ENCODE results near the gene GSKIP. TPM values are rescaled to one million over a fixed set of nuclear protein-coding genes. Genes with fewer than 3 reads are reported as not detected.
A peak's percentile ranks its signal among the peaks of the same experiment; 100 is the strongest.

The GSKIP gene
- polyA plus RNA-seq, 4 donors: 38.1 to 215 (median 102) TPM

GRCh38 chr14:96398921-96399320 lies 35.6 kb downstream of the GSKIP start:
- FAIRE-seq: no peak
- no peak for DNase-seq
- 77 to 90% (median 82%) methylated on average over 5 of the region's 5 CpGs for WGBS, 3 donors
- no peaks in the 10 kb centered on the region for H3K36me3 ChIP-seq (ENCODE audit: control insufficient read depth in 3 of 3, insufficient read depth in 2 of 3, low read depth in 1 of 3, low read length in 3 of 3)
- H3K27me3 ChIP-seq (ENCODE audit: control insufficient read depth in 3 of 3, insufficient read depth in 3 of 3, low read length in 3 of 3): no peaks in the 10 kb centered on the region
- H3K27ac ChIP-seq (ENCODE audit: low read depth in 1 of 3, low read length in 2 of 3): no peak overlapping the region
- no peaks in the 10 kb centered on the region for H3K9me3 ChIP-seq (ENCODE audit: control insufficient read depth in 2 of 2, insufficient read depth in 1 of 2, low read depth in 1 of 2, low read length in 1 of 2)
- no peaks in the 10 kb centered on the region for H3K4me1 ChIP-seq (ENCODE audit: control insufficient read depth in 3 of 3, insufficient read depth in 2 of 3, low read depth in 1 of 3, low read length in 2 of 3)
- no peak overlapping the region for H3K4me3 ChIP-seq (ENCODE audit: low read depth in 1 of 3, low read length in 3 of 3)

GRCh38 chr14:96399405-96399804 lies 36.1 kb downstream of the GSKIP start:
- Histone ChIP-seq H3K4me3 (ENCODE audit: low read depth in 1 of 3, low read length in 3 of 3) (no peak overlapping the region), H3K9me3 (ENCODE audit: control insufficient read depth in 2 of 2, insufficient read depth in 1 of 2, low read depth in 1 of 2, low read length in 1 of 2) (no peaks in the 10 kb centered on the region), H3K4me1 (ENCODE audit: control insufficient read depth in 3 of 3, insufficient read depth in 2 of 3, low read depth in 1 of 3, low read length in 2 of 3) (no peaks in the 10 kb centered on the region), H3K36me3 (ENCODE audit: control insufficient read depth in 3 of 3, insufficient read depth in 2 of 3, low read depth in 1 of 3, low read length in 3 of 3) (no peaks in the 10 kb centered on the region), H3K27me3 (ENCODE audit: control insufficient read depth in 3 of 3, insufficient read depth in 3 of 3, low read length in 3 of 3) (no peaks in the 10 kb centered on the region), H3K27ac (ENCODE audit: low read depth in 1 of 3, low read length in 2 of 3) (no peak overlapping the region)
- DNase-seq (no peak), FAIRE-seq (no peak)
- WGBS, 3 donors: 85 to 93% (median 91%) methylated on average over 9 of the region's 9 CpGs

GRCh38 chr14:96400495-96400894 lies 37.2 kb downstream of the GSKIP start:
- DNase-seq: no peak
- Histone ChIP-seq H3K27ac (ENCODE audit: low read depth in 1 of 3, low read length in 2 of 3) (no peak overlapping the region), H3K4me3 (ENCODE audit: low read depth in 1 of 3, low read length in 3 of 3) (no peak overlapping the region), H3K27me3 (ENCODE audit: control insufficient read depth in 3 of 3, insufficient read depth in 3 of 3, low read length in 3 of 3) (no peaks in the 10 kb centered on the region), H3K9me3 (ENCODE audit: control insufficient read depth in 2 of 2, insufficient read depth in 1 of 2, low read depth in 1 of 2, low read length in 1 of 2) (no peaks in the 10 kb centered on the region), H3K36me3 (ENCODE audit: control insufficient read depth in 3 of 3, insufficient read depth in 2 of 3, low read depth in 1 of 3, low read length in 3 of 3) (no peaks in the 10 kb centered on the region), H3K4me1 (ENCODE audit: control insufficient read depth in 3 of 3, insufficient read depth in 2 of 3, low read depth in 1 of 3, low read length in 2 of 3) (no peaks in the 10 kb centered on the region)
- no peak for FAIRE-seq
- 86 to 93% (median 90%) methylated on average over 5 of the region's 5 CpGs for WGBS, 3 donors

- Histone ChIP-seq H3K4me1 (ENCODE audit: control insufficient read depth in 3 of 3, insufficient read depth in 2 of 3, low read depth in 1 of 3, low read length in 2 of 3) (no peaks in the 10 kb centered on the region), H3K36me3 (ENCODE audit: control insufficient read depth in 3 of 3, insufficient read depth in 2 of 3, low read depth in 1 of 3, low read length in 3 of 3) (no peaks in the 10 kb centered on the region), H3K9me3 (ENCODE audit: control insufficient read depth in 2 of 2, insufficient read depth in 1 of 2, low read depth in 1 of 2, low read length in 1 of 2) (no peaks in the 10 kb centered on the region), H3K27ac (ENCODE audit: low read depth in 1 of 3, low read length in 2 of 3) (peak overlapping the region in 1 of 3 donors; percentile 4), H3K27me3 (ENCODE audit: control insufficient read depth in 3 of 3, insufficient read depth in 3 of 3, low read length in 3 of 3) (no peaks in the 10 kb centered on the region), H3K4me3 (ENCODE audit: low read depth in 1 of 3, low read length in 3 of 3) (no peak overlapping the region)
- no peak for DNase-seq
- WGBS, 3 donors: 78 to 91% (median 84%) methylated on average over 3 of the region's 3 CpGs
- FAIRE-seq: no peak
Measured at GRCh38 chr14:96403409-96403808, 40.1 kb downstream of the GSKIP start.

GRCh38 chr14:96405677-96406076 lies 42.4 kb downstream of the GSKIP start:
- H3K4me3 ChIP-seq (ENCODE audit: low read depth in 1 of 3, low read length in 3 of 3): no peak overlapping the region
- no peaks in the 10 kb centered on the region for H3K27me3 ChIP-seq (ENCODE audit: control insufficient read depth in 3 of 3, insufficient read depth in 3 of 3, low read length in 3 of 3)
- no peak for FAIRE-seq
- 64 to 80% (median 69%) methylated on average over 1 of the region's 1 CpG for WGBS, 3 donors
- H3K27ac ChIP-seq (ENCODE audit: low read depth in 1 of 3, low read length in 2 of 3): no peak overlapping the region
- no peaks in the 10 kb centered on the region for H3K4me1 ChIP-seq (ENCODE audit: control insufficient read depth in 3 of 3, insufficient read depth in 2 of 3, low read depth in 1 of 3, low read length in 2 of 3)
- H3K36me3 ChIP-seq (ENCODE audit: control insufficient read depth in 3 of 3, insufficient read depth in 2 of 3, low read depth in 1 of 3, low read length in 3 of 3): no peaks in the 10 kb centered on the region
- H3K9me3 ChIP-seq (ENCODE audit: control insufficient read depth in 2 of 2, insufficient read depth in 1 of 2, low read depth in 1 of 2, low read length in 1 of 2): no peaks in the 10 kb centered on the region
- DNase-seq: no peak

GRCh38 chr14:96407935-96408570 lies 44.7 kb downstream of the GSKIP start:
- Histone ChIP-seq H3K27ac (ENCODE audit: low read depth in 1 of 3, low read length in 2 of 3) (no peak overlapping the region), H3K9me3 (ENCODE audit: control insufficient read depth in 2 of 2, insufficient read depth in 1 of 2, low read depth in 1 of 2, low read length in 1 of 2) (no peaks in the 10 kb centered on the region), H3K4me1 (ENCODE audit: control insufficient read depth in 3 of 3, insufficient read depth in 2 of 3, low read depth in 1 of 3, low read length in 2 of 3) (no peaks in the 10 kb centered on the region), H3K27me3 (ENCODE audit: control insufficient read depth in 3 of 3, insufficient read depth in 3 of 3, low read length in 3 of 3) (no peaks in the 10 kb centered on the region), H3K36me3 (ENCODE audit: control insufficient read depth in 3 of 3, insufficient read depth in 2 of 3, low read depth in 1 of 3, low read length in 3 of 3) (no peaks in the 10 kb centered on the region), H3K4me3 (ENCODE audit: low read depth in 1 of 3, low read length in 3 of 3) (no peak overlapping the region)
- FAIRE-seq (no peak), DNase-seq (no peak)
- 42 to 58% (median 48%) methylated on average over 3 of the region's 3 CpGs for WGBS, 3 donors

GRCh38 chr14:96408608-96409007 lies 45.3 kb downstream of the GSKIP start:
- no peaks in the 10 kb centered on the region for H3K4me1 ChIP-seq (ENCODE audit: control insufficient read depth in 3 of 3, insufficient read depth in 2 of 3, low read depth in 1 of 3, low read length in 2 of 3)

GRCh38 chr14:96409701-96410100 lies 46.4 kb downstream of the GSKIP start:
- Histone ChIP-seq H3K4me3 (ENCODE audit: low read depth in 1 of 3, low read length in 3 of 3) (no peak overlapping the region), H3K36me3 (ENCODE audit: control insufficient read depth in 3 of 3, insufficient read depth in 2 of 3, low read depth in 1 of 3, low read length in 3 of 3) (no peaks in the 10 kb centered on the region), H3K27ac (ENCODE audit: low read depth in 1 of 3, low read length in 2 of 3) (no peak overlapping the region), H3K4me1 (ENCODE audit: control insufficient read depth in 3 of 3, insufficient read depth in 2 of 3, low read depth in 1 of 3, low read length in 2 of 3) (no peaks in the 10 kb centered on the region), H3K27me3 (ENCODE audit: control insufficient read depth in 3 of 3, insufficient read depth in 3 of 3, low read length in 3 of 3) (no peaks in the 10 kb centered on the region), H3K9me3 (ENCODE audit: control insufficient read depth in 2 of 2, insufficient read depth in 1 of 2, low read depth in 1 of 2, low read length in 1 of 2) (no peaks in the 10 kb centered on the region)
- DNase-seq: peak in 1 of 2 donors; percentile 40
- no peak for FAIRE-seq
- WGBS, 3 donors: 63 to 78% (median 77%) methylated on average over 9 of the region's 9 CpGs

More at GRCh38 chr14:96408608-96409007, 45.3 kb downstream of the GSKIP start:
- Histone ChIP-seq H3K27me3 (ENCODE audit: control insufficient read depth in 3 of 3, insufficient read depth in 3 of 3, low read length in 3 of 3) (no peaks in the 10 kb centered on the region), H3K9me3 (ENCODE audit: control insufficient read depth in 2 of 2, insufficient read depth in 1 of 2, low read depth in 1 of 2, low read length in 1 of 2) (no peaks in the 10 kb centered on the region), H3K27ac (ENCODE audit: low read depth in 1 of 3, low read length in 2 of 3) (no peak overlapping the region), H3K36me3 (ENCODE audit: control insufficient read depth in 3 of 3, insufficient read depth in 2 of 3, low read depth in 1 of 3, low read length in 3 of 3) (no peaks in the 10 kb centered on the region), H3K4me3 (ENCODE audit: low read depth in 1 of 3, low read length in 3 of 3) (no peak overlapping the region)
- WGBS, 3 donors: 82 to 87% (median 85%) methylated on average over 12 of the region's 12 CpGs
- DNase-seq: no peak
- no peak for FAIRE-seq

- H3K4me3 ChIP-seq (ENCODE audit: low read depth in 1 of 3, low read length in 3 of 3): no peak overlapping the region
- H3K4me1 ChIP-seq (ENCODE audit: control insufficient read depth in 3 of 3, insufficient read depth in 2 of 3, low read depth in 1 of 3, low read length in 2 of 3): no peaks in the 10 kb centered on the region
- WGBS, 3 donors: 88 to 92% (median 88%) methylated on average over 4 of the region's 4 CpGs
- H3K27me3 ChIP-seq (ENCODE audit: control insufficient read depth in 3 of 3, insufficient read depth in 3 of 3, low read length in 3 of 3): no peaks in the 10 kb centered on the region
- H3K27ac ChIP-seq (ENCODE audit: low read depth in 1 of 3, low read length in 2 of 3): no peak overlapping the region
- no peak for DNase-seq
- no peaks in the 10 kb centered on the region for H3K9me3 ChIP-seq (ENCODE audit: control insufficient read depth in 2 of 2, insufficient read depth in 1 of 2, low read depth in 1 of 2, low read length in 1 of 2)
- H3K36me3 ChIP-seq (ENCODE audit: control insufficient read depth in 3 of 3, insufficient read depth in 2 of 3, low read depth in 1 of 3, low read length in 3 of 3): no peaks in the 10 kb centered on the region
- no peak for FAIRE-seq
Measured at GRCh38 chr14:96410119-96410518, 46.8 kb downstream of the GSKIP start.
